OCI-LY7 (cell line): ENCODE measurements around the gene TFG. TPM values are rescaled to one million over a fixed set of nuclear protein-coding genes. Genes with fewer than 3 reads are reported as not detected.

Source experiments
- BruUV-seq: library from RNA; stranded (reverse); fragments of 400-500 nt; replicated peaks from 2 replicates; lab custom pipeline; 2021; lab: Mats Ljungman, UMichigan
- CTCF ChIA-PET: fragments of 300-600 bp; sonication (Branson Sonifier 250); formaldehyde crosslinking; loops from one replicate; lab custom pipeline; 2022; ENCODE audit warnings: antibody characterized with exemption; ENCODE audit not compliant: unreplicated experiment; lab: Charles Lee
- POLR2A ChIA-PET: fragments of 300-600 bp; sonication (Branson Sonifier 250); formaldehyde crosslinking; loops from one replicate; lab custom pipeline; 2022; ENCODE audit warnings: antibody characterized with exemption; lab: Charles Lee
- DNase-seq: peaks from one replicate; pipeline ENCODE4 v3.0.0-alpha.2; 2015; ENCODE audit warnings: low spot score
- H2AFZ ChIP-seq: fragments of 200-600 bp; sonication (generic), shearing (Covaris generic); 2 replicates; pipeline ENCODE4 v1.6.1; 2014; ENCODE audit warnings: mild to moderate bottlenecking, antibody characterized with exemption, low read length, moderate library complexity
- H3K27ac ChIP-seq: fragments of 200-600 bp; sonication (generic); 2 replicates; pipeline ENCODE4 v1.5.1; 2014; ENCODE audit warnings: mixed run types, low read depth, mild to moderate bottlenecking, moderate library complexity, low read length, inconsistent platforms; ENCODE audit not compliant: poor library complexity, severe bottlenecking
- H3K36me3 ChIP-seq: fragments of 200-600 bp; sonication (generic); 2 replicates; pipeline ENCODE4 v1.6.1; 2014; ENCODE audit warnings: mild to moderate bottlenecking, antibody characterized with exemption, low read length, moderate library complexity, mixed read lengths; ENCODE audit not compliant: insufficient read depth
- H3K4me1 ChIP-seq: fragments of 200-600 bp; sonication (generic); 2 replicates; pipeline ENCODE4 v1.5.1; 2014; ENCODE audit warnings: mild to moderate bottlenecking, low read length; ENCODE audit not compliant: insufficient read depth, poor library complexity, severe bottlenecking
- H3K4me2 ChIP-seq: fragments of 200-600 bp; sonication (generic); 2 replicates; pipeline ENCODE4 v1.6.1; 2014; ENCODE audit warnings: mild to moderate bottlenecking, low read length
- H3K4me3 ChIP-seq: fragments of 200-600 bp; sonication (generic); 2 replicates; pipeline ENCODE4 v1.5.1; 2014; ENCODE audit warnings: mild to moderate bottlenecking, low read depth, low read length; ENCODE audit not compliant: poor library complexity, severe bottlenecking
- H3K79me2 ChIP-seq: fragments of 200-600 bp; sonication (generic); 2 replicates; pipeline ENCODE4 v1.6.1; 2016; ENCODE audit warnings: low read depth, mild to moderate bottlenecking, low read length, moderate library complexity, mixed read lengths; ENCODE audit not compliant: insufficient read depth
- H3K9me2 ChIP-seq: fragments of 200-600 bp; sonication (generic); 2 replicates; pipeline ENCODE4 v1.6.1; 2016; ENCODE audit warnings: mild to moderate bottlenecking, low read length, mixed read lengths; ENCODE audit not compliant: insufficient read depth
- H3K9me3 ChIP-seq: fragments of 200-600 bp; sonication (generic); 2 replicates; pipeline ENCODE4 v1.6.1; 2014; ENCODE audit warnings: mild to moderate bottlenecking, mixed run types, low read length, mixed read lengths
- H4K20me1 ChIP-seq: fragments of 200-600 bp; sonication (generic); 2 replicates; pipeline ENCODE4 v1.6.1; 2014; ENCODE audit warnings: mild to moderate bottlenecking, antibody characterized with exemption, low read length, moderate library complexity, mixed read lengths; ENCODE audit not compliant: insufficient read depth
- EZH2phosphoT487 ChIP-seq: fragments of 200-600 bp; sonication (generic); IDR thresholded peaks from 2 replicates; pipeline ENCODE4 v1.6.1; 2018; ENCODE audit warnings: low read depth, borderline replicate concordance, mild to moderate bottlenecking, mixed run types, antibody characterized with exemption, low read length, moderate library complexity, mixed read lengths
- intact Hi-C: fragments of 100-400 bp; cut with micrococcal nuclease; formaldehyde crosslinking; loops from one replicate; pipeline ENCODE4 v1.10.0; 2022; ENCODE audit not compliant: unreplicated experiment
- total RNA-seq, 2 experiments: library from RNA; depleted of rRNA in 1 of 2; stranded (reverse); fragments of >200 nt in 1 of 2; shearing (Covaris generic) in 1 of 2; gene quantifications; 2 replicates each; pipeline ENCODE4 v1.2.3, GENCODE V29; 2014 to 2022
- TF ChIP-seq, protein P1 (sequence below): fragments of 200-600 bp; sonication (generic); conservative IDR thresholded peaks from 2 replicates; pipeline ENCODE4 v1.5.1; 2014; ENCODE audit warnings: mild to moderate bottlenecking, antibody characterized with exemption, low read length, moderate library complexity, mixed read lengths

TFG gene
- total RNA-seq, 2 experiments from 2014 or later, result 29.4 to 61.1 TPM

GRCh38 chr3:100702082-100702979 lies 7.0 kb upstream of the TFG start:
- TF ChIP-seq, protein P1, sequence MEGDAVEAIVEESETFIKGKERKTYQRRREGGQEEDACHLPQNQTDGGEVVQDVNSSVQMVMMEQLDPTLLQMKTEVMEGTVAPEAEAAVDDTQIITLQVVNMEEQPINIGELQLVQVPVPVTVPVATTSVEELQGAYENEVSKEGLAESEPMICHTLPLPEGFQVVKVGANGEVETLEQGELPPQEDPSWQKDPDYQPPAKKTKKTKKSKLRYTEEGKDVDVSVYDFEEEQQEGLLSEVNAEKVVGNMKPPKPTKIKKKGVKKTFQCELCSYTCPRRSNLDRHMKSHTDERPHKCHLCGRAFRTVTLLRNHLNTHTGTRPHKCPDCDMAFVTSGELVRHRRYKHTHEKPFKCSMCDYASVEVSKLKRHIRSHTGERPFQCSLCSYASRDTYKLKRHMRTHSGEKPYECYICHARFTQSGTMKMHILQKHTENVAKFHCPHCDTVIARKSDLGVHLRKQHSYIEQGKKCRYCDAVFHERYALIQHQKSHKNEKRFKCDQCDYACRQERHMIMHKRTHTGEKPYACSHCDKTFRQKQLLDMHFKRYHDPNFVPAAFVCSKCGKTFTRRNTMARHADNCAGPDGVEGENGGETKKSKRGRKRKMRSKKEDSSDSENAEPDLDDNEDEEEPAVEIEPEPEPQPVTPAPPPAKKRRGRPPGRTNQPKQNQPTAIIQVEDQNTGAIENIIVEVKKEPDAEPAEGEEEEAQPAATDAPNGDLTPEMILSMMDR, result no peak
- TF ChIP-seq EZH2phosphoT487, result no peak
- H3K27ac ChIP-seq, result no peak overlapping the region
- no peaks in the 10 kb centered on the region for H3K79me2 ChIP-seq
- H3K36me3 ChIP-seq, result no peaks in the 10 kb centered on the region
- DNase-seq, result no peak
- no peaks in the 10 kb centered on the region for H4K20me1 ChIP-seq
- no TSS peak for BruUV-seq
- no peak overlapping the region for H3K4me3 ChIP-seq
- no peak overlapping the region for H3K4me2 ChIP-seq
- intact Hi-C loops, result loop anchor here (10.0 kb wide), 1 partner anchor 368 kb away; the partner anchor contains the start of gene NIT2
- H3K4me1 ChIP-seq, result no peaks in the 10 kb centered on the region
- H2AFZ ChIP-seq, result no peak overlapping the region
- CTCF ChIA-PET, result no interaction called here
- no peaks in the 10 kb centered on the region for H3K9me3 ChIP-seq
- no peaks in the 10 kb centered on the region for H3K9me2 ChIP-seq
- POLR2A ChIA-PET, result interaction anchor here (1.1 kb wide), 1 partner anchor 11 kb away, joined by 3 read pairs; no protein-coding TSS in a partner anchor

GRCh38 chr3:100702980-100703345 lies 6.3 kb upstream of the TFG start:
- no peak for TF ChIP-seq EZH2phosphoT487
- TF ChIP-seq, protein P1, result no peak
- no peak overlapping the region for H3K27ac ChIP-seq
- no peaks in the 10 kb centered on the region for H3K4me1 ChIP-seq
- no peak overlapping the region for H3K4me2 ChIP-seq
- H3K36me3 ChIP-seq, result no peaks in the 10 kb centered on the region
- no peak overlapping the region for H2AFZ ChIP-seq
- no peaks in the 10 kb centered on the region for H3K9me3 ChIP-seq
- no peak overlapping the region for H3K4me3 ChIP-seq
- no TSS peak for BruUV-seq
- intact Hi-C loops, result loop anchor here (10.0 kb wide), 1 partner anchor 368 kb away; the partner anchor contains the start of gene NIT2
- DNase-seq, result no peak
- H3K9me2 ChIP-seq, result no peaks in the 10 kb centered on the region
- ChIA-PET CTCF (no interaction called here), POLR2A (interaction anchor here (0.6 to 1.1 kb wide), 2 partner anchors 10 to 14 kb away, joined by 3 read pairs; no protein-coding TSS in a partner anchor)
- H4K20me1 ChIP-seq, result no peaks in the 10 kb centered on the region
- no peaks in the 10 kb centered on the region for H3K79me2 ChIP-seq

GRCh38 chr3:100703865-100704264 lies 5.4 kb upstream of the TFG start:
- intact Hi-C loops, result loop anchor here (10.0 kb wide), 1 partner anchor 369 kb away; the partner anchor contains the start of gene NIT2
- peaks cover 5% of the 10 kb centered on the region for H3K4me1 ChIP-seq
- no TSS peak for BruUV-seq
- H3K4me2 ChIP-seq, result no peak overlapping the region
- H3K9me3 ChIP-seq, result no peaks in the 10 kb centered on the region; the same call in 1 of the 2 replicates
- TF ChIP-seq, protein P1, result no peak
- TF ChIP-seq EZH2phosphoT487, result no peak
- no peak overlapping the region for H3K4me3 ChIP-seq
- H2AFZ ChIP-seq, result no peak overlapping the region
- H3K79me2 ChIP-seq, result no peaks in the 10 kb centered on the region
- DNase-seq, result no peak
- POLR2A ChIA-PET, result interaction anchor here (1.1 kb wide), 1 partner anchor 9 kb away, joined by 3 read pairs; no protein-coding TSS in a partner anchor
- no peak overlapping the region for H3K27ac ChIP-seq
- CTCF ChIA-PET, result no interaction called here
- no peaks in the 10 kb centered on the region for H3K9me2 ChIP-seq
- no peaks in the 10 kb centered on the region for H4K20me1 ChIP-seq
- no peaks in the 10 kb centered on the region for H3K36me3 ChIP-seq
